ENCODE measurements around the gene PROS1.

DNA sequence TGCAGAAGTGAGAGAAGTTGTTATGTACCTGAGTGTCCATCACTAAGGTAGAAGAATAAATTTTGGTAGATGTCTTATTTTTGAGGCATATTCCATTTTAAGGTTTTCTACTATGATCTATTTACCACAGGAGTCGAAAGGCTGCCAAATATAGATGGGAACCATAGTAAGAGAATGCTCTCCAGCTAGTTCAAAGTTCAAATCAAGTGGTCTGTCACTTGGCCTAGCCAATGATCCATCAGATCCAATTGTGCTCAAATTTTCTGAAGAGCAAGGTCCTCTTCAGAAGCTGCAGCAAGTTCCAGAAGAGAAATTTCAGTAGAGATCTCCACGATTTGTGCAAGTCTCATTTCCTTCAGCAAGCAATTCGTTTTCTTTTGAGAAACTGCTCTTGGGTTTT, 10.9 kb downstream of the PROS1 start:
- TF ChIP-seq, protein P1, sequence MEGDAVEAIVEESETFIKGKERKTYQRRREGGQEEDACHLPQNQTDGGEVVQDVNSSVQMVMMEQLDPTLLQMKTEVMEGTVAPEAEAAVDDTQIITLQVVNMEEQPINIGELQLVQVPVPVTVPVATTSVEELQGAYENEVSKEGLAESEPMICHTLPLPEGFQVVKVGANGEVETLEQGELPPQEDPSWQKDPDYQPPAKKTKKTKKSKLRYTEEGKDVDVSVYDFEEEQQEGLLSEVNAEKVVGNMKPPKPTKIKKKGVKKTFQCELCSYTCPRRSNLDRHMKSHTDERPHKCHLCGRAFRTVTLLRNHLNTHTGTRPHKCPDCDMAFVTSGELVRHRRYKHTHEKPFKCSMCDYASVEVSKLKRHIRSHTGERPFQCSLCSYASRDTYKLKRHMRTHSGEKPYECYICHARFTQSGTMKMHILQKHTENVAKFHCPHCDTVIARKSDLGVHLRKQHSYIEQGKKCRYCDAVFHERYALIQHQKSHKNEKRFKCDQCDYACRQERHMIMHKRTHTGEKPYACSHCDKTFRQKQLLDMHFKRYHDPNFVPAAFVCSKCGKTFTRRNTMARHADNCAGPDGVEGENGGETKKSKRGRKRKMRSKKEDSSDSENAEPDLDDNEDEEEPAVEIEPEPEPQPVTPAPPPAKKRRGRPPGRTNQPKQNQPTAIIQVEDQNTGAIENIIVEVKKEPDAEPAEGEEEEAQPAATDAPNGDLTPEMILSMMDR (optimal IDR thresholded peaks at IDR 0.05 in 1 of 3, IDR thresholded peaks at IDR 0.05 in 1 of 3, conservative IDR thresholded peaks at IDR 0.05 in 1 of 3; ENCODE audit: extremely low read depth in 1 of 3, insufficient read depth in 2 of 3, low read length in 3 of 3) = no peak
- TF ChIP-seq EZH2 (IDR thresholded peaks at IDR 0.05; ENCODE audit: low read length) = no peak
